HCT116 (cell line): Measurements from ENCODE around the gene PPP4R2.

ENCODE experiments used
- POLR2A ChIP-seq: IDR thresholded peaks from 2 replicates; pipeline ENCODE4 v1.7.0; 2011; ENCODE audit warnings: borderline replicate concordance; ENCODE audit not compliant: insufficient read depth, insufficient read length; ENCODE audit errors: extremely low read depth
- SIN3A ChIP-seq: IDR thresholded peaks from 2 replicates; pipeline ENCODE4 v1.6.1; 2012; ENCODE audit warnings: low read depth

DNA sequence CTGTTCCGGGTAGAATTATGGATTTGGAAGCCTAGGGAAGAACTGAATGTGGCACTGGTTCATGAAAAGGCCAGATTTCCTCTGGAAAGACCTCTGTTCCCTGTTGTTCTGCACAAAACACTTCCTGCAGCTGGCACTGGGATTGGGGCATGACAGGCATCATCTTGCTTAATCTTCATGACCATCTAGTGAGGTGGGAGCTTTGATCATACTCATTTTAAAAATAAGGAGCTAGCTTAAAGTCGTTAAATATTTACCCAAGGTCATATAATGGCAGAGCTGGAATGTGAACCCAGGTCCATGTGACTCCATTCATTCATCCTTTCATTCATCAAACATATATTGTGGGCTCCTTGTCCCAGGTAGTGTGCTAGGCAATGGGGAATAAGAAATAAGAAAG lies 105.3 kb downstream of the PPP4R2 start:
- TF ChIP-seq SIN3A (no peak), POLR2A (no peak)
